Kidney capillary endothelial cell (primary cell): ENCODE data around the gene TMC6.
"Not testable (repeated sequence)": the region's sequence is repeated elsewhere in the genome, so short reads cannot be mapped to it uniquely, and the experiment has no call there.

ENCODE experiments used
- DNase-seq: peaks from one replicate; pipeline ENCODE4 v3.0.0-alpha.2; 2018; ENCODE audit warnings: low spot score

The TMC6 gene

GRCh38 chr17:78159575-78160158 is 31.1 kb upstream of the TMC6 start:
- DNase-seq: no peak

- DNase-seq: no peak
Measured at GRCh38 chr17:78154903-78155811, 26.6 kb upstream of the TMC6 start.

GRCh38 chr17:78151514-78152008 is 23.0 kb upstream of the TMC6 start:
- no peak for DNase-seq

GRCh38 chr17:78148286-78149016 is 19.9 kb upstream of the TMC6 start:
- DNase-seq: no peak

GRCh38 chr17:78147315-78147998 is 18.9 kb upstream of the TMC6 start:
- no peak for DNase-seq

- no peak for DNase-seq
Measured at GRCh38 chr17:78146881-78147280, 18.3 kb upstream of the TMC6 start.

GRCh38 chr17:78146471-78146869 is 17.9 kb upstream of the TMC6 start:
- DNase-seq: no peak

- DNase-seq: no peak
Measured at GRCh38 chr17:78144736-78145641, 16.4 kb upstream of the TMC6 start.

GRCh38 chr17:78144147-78144719 is 15.7 kb upstream of the TMC6 start:
- peak; percentile 57 for DNase-seq

GRCh38 chr17:78143214-78144146 is 14.9 kb upstream of the TMC6 start:
- no peak for DNase-seq

- no peak for DNase-seq
Measured at GRCh38 chr17:78142119-78142861, 13.7 kb upstream of the TMC6 start.

GRCh38 chr17:78141437-78142118 is 13.0 kb upstream of the TMC6 start:
- peak; percentile 18 for DNase-seq

GRCh38 chr17:78140169-78141051 is 11.9 kb upstream of the TMC6 start:
- DNase-seq: peak; percentile 92

- DNase-seq: not testable (repeated sequence)
Measured at GRCh38 chr17:78139861-78140168, 11.3 kb upstream of the TMC6 start.

GRCh38 chr17:78138204-78139060 is 9.9 kb upstream of the TMC6 start:
- DNase-seq: no peak
